HepG2 (cell line): ENCODE data around the gene PVRIG. TPM values are rescaled to one million over a fixed set of nuclear protein-coding genes. Genes with fewer than 3 reads are reported as not detected.

Experiments used
- AHDC1 ChIP-seq: sonication (generic); formaldehyde crosslinking; IDR thresholded peaks from 2 replicates; pipeline ENCODE4 v1.5.1; 2020; ENCODE audit warnings: mild to moderate bottlenecking, missing genetic modification reagents, borderline replicate concordance
- ETV5 ChIP-seq: IDR thresholded peaks from 2 replicates; pipeline ENCODE4 v1.6.1; 2018; ENCODE audit warnings: missing biosample characterization, missing genetic modification reagents, inconsistent platforms, borderline replicate concordance
- HCFC1 ChIP-seq: fragments of 150-350 bp; IDR thresholded peaks from 2 replicates; pipeline ENCODE4 v1.6.1; 2014; ENCODE audit warnings: low read depth, low read length
- KLF9 ChIP-seq: IDR thresholded peaks from 2 replicates; pipeline ENCODE4 v1.6.1; 2016; ENCODE audit warnings: low read depth
- NCOA1 ChIP-seq: sonication (generic); formaldehyde crosslinking; IDR thresholded peaks from 2 replicates; pipeline ENCODE4 v1.9.0; 2021; ENCODE audit warnings: missing genetic modification reagents
- NFKB2 ChIP-seq: sonication (generic); formaldehyde crosslinking; IDR thresholded peaks from 2 replicates; pipeline ENCODE4 v1.4.0; 2020; ENCODE audit warnings: missing genetic modification reagents, borderline replicate concordance
- PHF20 ChIP-seq: sonication (generic); formaldehyde crosslinking; IDR thresholded peaks from 2 replicates; pipeline ENCODE4 v1.5.0; 2020; ENCODE audit warnings: mild to moderate bottlenecking, missing genetic modification reagents
- RBFOX2 ChIP-seq: fragments of 200-400 bp; formaldehyde crosslinking; IDR thresholded peaks from 2 replicates; pipeline ENCODE4 v1.6.1; 2017; ENCODE audit warnings: low read depth, mild to moderate bottlenecking, low read length
- REPIN1 ChIP-seq: sonication (generic); formaldehyde crosslinking; IDR thresholded peaks from 2 replicates; pipeline ENCODE4 v1.8.0; 2022; ENCODE audit warnings: missing genetic modification reagents, low read depth, mild to moderate bottlenecking, borderline replicate concordance
- TBX3 ChIP-seq: fragments of 450-650 bp; IDR thresholded peaks from 2 replicates; pipeline ENCODE4 v1.6.1; 2017; ENCODE audit warnings: antibody characterized with exemption, mild to moderate bottlenecking, inconsistent platforms, borderline replicate concordance
- ZBTB25 ChIP-seq: IDR thresholded peaks from 2 replicates; pipeline ENCODE4 v1.6.1; 2018; ENCODE audit warnings: missing genetic modification reagents
- ZBTB49 ChIP-seq: sonication (generic); formaldehyde crosslinking; IDR thresholded peaks from 2 replicates; pipeline ENCODE4 v1.4.0; 2020; ENCODE audit warnings: missing genetic modification reagents, borderline replicate concordance
- ZFYVE20 ChIP-seq: sonication (generic); formaldehyde crosslinking; IDR thresholded peaks from 2 replicates; pipeline ENCODE4 v1.8.0; 2023; ENCODE audit warnings: low read depth, mild to moderate bottlenecking, moderate library complexity, missing genetic modification reagents, borderline replicate concordance
- ZIK1 ChIP-seq: sonication (generic); formaldehyde crosslinking; IDR thresholded peaks from 2 replicates; pipeline ENCODE4 v1.5.0; 2020; ENCODE audit warnings: mild to moderate bottlenecking, low read depth, missing genetic modification reagents, borderline replicate concordance
- ZNF274 ChIP-seq: sonication (generic); formaldehyde crosslinking; IDR thresholded peaks from 2 replicates; pipeline ENCODE4 v1.5.1; 2020; ENCODE audit warnings: mild to moderate bottlenecking, missing genetic modification reagents
- ZNF432 ChIP-seq: sonication (generic); formaldehyde crosslinking; IDR thresholded peaks from 2 replicates; pipeline ENCODE4 v1.5.0; 2020; ENCODE audit warnings: missing genetic modification reagents, mild to moderate bottlenecking, borderline replicate concordance
- ZNF496 ChIP-seq: sonication (generic); formaldehyde crosslinking; IDR thresholded peaks from 2 replicates; pipeline ENCODE4 v1.8.1; 2023; ENCODE audit warnings: mild to moderate bottlenecking, moderate library complexity, missing genetic modification reagents; ENCODE audit not compliant: insufficient replicate concordance
- ZNF616 ChIP-seq: sonication (generic); formaldehyde crosslinking; IDR thresholded peaks from 2 replicates; pipeline ENCODE4 v1.5.0; 2020; ENCODE audit warnings: low read depth, mild to moderate bottlenecking, missing genetic modification reagents
- ZNF672 ChIP-seq: sonication (generic); formaldehyde crosslinking; IDR thresholded peaks from 2 replicates; pipeline ENCODE4 v1.8.1; 2022; ENCODE audit warnings: missing genetic modification reagents
- ZNF749 ChIP-seq: sonication (generic); formaldehyde crosslinking; IDR thresholded peaks from 2 replicates; pipeline ENCODE4 v1.8.0; 2022; ENCODE audit warnings: mild to moderate bottlenecking, missing genetic modification reagents, moderate library complexity, borderline replicate concordance
- polyA plus RNA-seq, 8 experiments: library from polyadenylated mRNA; depleted of rRNA in 3 of 8; stranded (reverse) in 7 of 8; unstranded in 1 of 8; fragments of >200 nt; fragmentation: Illumina TruSeq in 4 of 8; extraction: Trizol in 4 of 8; gene quantifications; 2 replicates each; pipeline versions ENCODE4 v1.2.1 to v1.2.3, GENCODE V29; 2011 to 2016; ENCODE audit warnings: low read depth in 4 of 8, missing spikeins in 1 of 8, mixed read lengths in 1 of 8; ENCODE audit not compliant: insufficient read depth in 1 of 8
- total RNA-seq, 5 experiments: library from RNA; depleted of rRNA; stranded (reverse); fragments of >200 nt; fragmentation: Illumina TruSeq; extraction: Trizol; gene quantifications; 2 replicates each; pipeline ENCODE4 v1.2.3, GENCODE V29; 2016; ENCODE audit warnings: low read depth in 1 of 5

The PVRIG gene
- total and polyA plus RNA-seq, 2 of the 13 experiments (the other 11 are each of a cell fraction or from before 2014, with no cell fraction given): not detected

- TF ChIP-seq ZNF496 (CRISPR knock-in tag) (no peak), ZBTB49 (CRISPR knock-in tag) (no peak), PHF20 (CRISPR knock-in tag) (no peak), ZFYVE20 (CRISPR knock-in tag) (peak; percentile 84; the same call in 1 of the 2 replicates), ZNF274 (CRISPR knock-in tag) (no peak), NFKB2 (0 out of 2 replicates have a peak, but pooled peaks have one; percentile 73), ZBTB25 (no peak), ZNF672 (CRISPR knock-in tag) (no peak), ZNF616 (CRISPR knock-in tag) (no peak), TBX3 (no peak), REPIN1 (no peak), RBFOX2 (0 out of 2 replicates have a peak, but pooled peaks have one; percentile 46), NCOA1 (no peak), ETV5 (CRISPR knock-in tag) (no peak; the same call in 1 of the 2 replicates), ZIK1 (CRISPR knock-in tag) (no peak), ZNF432 (CRISPR knock-in tag) (no peak), AHDC1 (CRISPR knock-in tag) (no peak), HCFC1 (no peak), KLF9 (CRISPR knock-in tag) (no peak), ZNF749 (CRISPR knock-in tag) (no peak)
These were observed 42.4 kb upstream of the PVRIG start, which contains the start of the genes GPC2 and STAG3 (continued) for GRCh38 chr7:100177045-100178001.
